ENCODE results near the gene SETD4.

DNA sequence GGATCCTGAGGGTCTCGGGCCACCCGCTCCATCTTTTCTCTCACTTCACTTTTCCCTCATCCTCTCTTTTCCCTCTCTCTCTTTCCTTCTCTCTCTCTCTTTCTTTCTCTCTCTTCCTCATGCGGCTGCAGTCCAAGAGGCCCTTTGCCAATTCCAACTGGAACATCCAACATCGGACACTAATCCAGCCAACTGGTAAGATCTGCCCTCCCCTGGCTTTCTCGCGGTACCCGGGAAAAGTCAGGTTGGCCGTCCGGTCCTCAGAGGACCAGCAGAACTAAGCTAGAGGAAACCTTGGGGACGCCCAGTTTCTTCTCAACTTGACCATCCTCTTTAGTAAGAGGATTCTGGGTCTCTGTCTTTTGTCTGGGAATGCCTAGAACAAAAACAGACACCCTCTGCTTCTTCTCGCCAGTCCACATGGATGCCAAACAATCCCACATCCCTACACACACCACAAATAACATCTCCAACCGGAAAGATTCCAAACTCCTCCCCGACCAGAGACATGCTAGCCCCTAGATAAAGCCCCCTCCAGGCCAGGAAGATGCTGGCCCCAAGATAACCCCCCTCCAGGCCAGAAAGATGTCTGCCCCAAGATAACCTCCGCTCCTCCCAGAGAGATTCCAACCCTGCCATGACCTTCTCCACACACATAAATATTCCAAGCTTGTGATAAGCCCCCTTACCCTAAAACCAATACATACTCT, 3.2 kb upstream of the SETD4 start:
- TF ChIP-seq, protein P1, sequence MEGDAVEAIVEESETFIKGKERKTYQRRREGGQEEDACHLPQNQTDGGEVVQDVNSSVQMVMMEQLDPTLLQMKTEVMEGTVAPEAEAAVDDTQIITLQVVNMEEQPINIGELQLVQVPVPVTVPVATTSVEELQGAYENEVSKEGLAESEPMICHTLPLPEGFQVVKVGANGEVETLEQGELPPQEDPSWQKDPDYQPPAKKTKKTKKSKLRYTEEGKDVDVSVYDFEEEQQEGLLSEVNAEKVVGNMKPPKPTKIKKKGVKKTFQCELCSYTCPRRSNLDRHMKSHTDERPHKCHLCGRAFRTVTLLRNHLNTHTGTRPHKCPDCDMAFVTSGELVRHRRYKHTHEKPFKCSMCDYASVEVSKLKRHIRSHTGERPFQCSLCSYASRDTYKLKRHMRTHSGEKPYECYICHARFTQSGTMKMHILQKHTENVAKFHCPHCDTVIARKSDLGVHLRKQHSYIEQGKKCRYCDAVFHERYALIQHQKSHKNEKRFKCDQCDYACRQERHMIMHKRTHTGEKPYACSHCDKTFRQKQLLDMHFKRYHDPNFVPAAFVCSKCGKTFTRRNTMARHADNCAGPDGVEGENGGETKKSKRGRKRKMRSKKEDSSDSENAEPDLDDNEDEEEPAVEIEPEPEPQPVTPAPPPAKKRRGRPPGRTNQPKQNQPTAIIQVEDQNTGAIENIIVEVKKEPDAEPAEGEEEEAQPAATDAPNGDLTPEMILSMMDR (conservative IDR thresholded peaks at IDR 0.05; ENCODE audit: low read depth, low read length): no peak
- no peak for TF ChIP-seq CHD1 (IDR thresholded peaks at IDR 0.05; ENCODE audit: low read depth, low read length)
- TF ChIP-seq, protein P2, sequence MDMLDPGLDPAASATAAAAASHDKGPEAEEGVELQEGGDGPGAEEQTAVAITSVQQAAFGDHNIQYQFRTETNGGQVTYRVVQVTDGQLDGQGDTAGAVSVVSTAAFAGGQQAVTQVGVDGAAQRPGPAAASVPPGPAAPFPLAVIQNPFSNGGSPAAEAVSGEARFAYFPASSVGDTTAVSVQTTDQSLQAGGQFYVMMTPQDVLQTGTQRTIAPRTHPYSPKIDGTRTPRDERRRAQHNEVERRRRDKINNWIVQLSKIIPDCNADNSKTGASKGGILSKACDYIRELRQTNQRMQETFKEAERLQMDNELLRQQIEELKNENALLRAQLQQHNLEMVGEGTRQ (IDR thresholded peaks at IDR 0.05; ENCODE audit: low read depth, low read length): no peak
- no peak for TF ChIP-seq FOS (IDR thresholded peaks at IDR 0.05; ENCODE audit: low read depth, low read length)
- no peak for TF ChIP-seq MXI1 (IDR thresholded peaks at IDR 0.05; ENCODE audit: borderline replicate concordance, low read depth, low read length)
- no peak for TF ChIP-seq RCOR1 (IDR thresholded peaks at IDR 0.05; ENCODE audit: insufficient replicate concordance, low read length)
- no peak for TF ChIP-seq POLR2A (IDR thresholded peaks at IDR 0.05; ENCODE audit: low read depth, low read length)
- TF ChIP-seq MAZ (IDR thresholded peaks at IDR 0.05; ENCODE audit: borderline replicate concordance, low read depth, low read length): no peak
- TF ChIP-seq RFX5 (IDR thresholded peaks at IDR 0.05; ENCODE audit: low read depth, low read length): no peak

Data from IMR-90 (cell line).